GM12801 (cell line): ENCODE measurements around the gene SACS.

Experiments used
- TF ChIP-seq, protein P1 (sequence below): IDR thresholded peaks from one replicate; pipeline ENCODE4 v1.5.1; 2011; ENCODE audit warnings: control low read depth; ENCODE audit not compliant: insufficient read length; ENCODE audit errors: extremely low read depth

SACS gene

DNA sequence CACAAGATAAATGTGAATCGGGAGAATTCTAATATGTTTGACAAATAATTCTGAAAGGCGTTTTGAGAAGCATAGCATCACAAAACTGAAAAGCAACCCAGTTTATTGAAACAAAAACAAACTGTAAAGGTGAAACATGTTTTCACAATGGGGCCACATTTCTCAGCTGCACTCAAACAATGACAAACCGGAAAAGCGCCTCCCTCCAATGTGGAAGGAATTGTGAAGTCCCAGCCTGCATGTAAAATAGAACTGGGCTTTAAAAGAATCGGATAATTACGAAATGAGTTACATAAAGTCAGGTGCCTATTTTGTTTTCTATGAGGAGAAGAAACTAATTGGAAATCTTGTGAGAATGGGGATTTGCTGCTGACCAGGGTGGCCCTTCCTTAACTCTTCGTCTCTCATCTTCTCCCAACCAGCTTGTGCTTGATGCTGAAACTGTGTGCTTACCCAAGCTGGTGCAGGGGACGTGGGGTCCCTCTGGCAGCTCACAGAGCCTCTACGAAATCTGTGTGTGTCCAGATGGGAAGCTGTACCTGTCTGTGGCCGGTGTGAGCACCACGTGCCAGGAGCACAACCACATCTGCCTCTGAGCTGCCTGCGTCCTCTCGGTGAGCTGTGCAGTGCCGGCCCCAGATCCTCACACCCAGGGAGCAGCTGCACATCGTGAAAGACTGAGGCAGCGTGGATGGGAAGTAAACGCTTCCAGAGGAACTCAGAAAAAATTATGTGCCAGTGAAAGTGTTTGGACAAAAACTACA is 109.4 kb downstream of the SACS start:
- TF ChIP-seq, protein P1, sequence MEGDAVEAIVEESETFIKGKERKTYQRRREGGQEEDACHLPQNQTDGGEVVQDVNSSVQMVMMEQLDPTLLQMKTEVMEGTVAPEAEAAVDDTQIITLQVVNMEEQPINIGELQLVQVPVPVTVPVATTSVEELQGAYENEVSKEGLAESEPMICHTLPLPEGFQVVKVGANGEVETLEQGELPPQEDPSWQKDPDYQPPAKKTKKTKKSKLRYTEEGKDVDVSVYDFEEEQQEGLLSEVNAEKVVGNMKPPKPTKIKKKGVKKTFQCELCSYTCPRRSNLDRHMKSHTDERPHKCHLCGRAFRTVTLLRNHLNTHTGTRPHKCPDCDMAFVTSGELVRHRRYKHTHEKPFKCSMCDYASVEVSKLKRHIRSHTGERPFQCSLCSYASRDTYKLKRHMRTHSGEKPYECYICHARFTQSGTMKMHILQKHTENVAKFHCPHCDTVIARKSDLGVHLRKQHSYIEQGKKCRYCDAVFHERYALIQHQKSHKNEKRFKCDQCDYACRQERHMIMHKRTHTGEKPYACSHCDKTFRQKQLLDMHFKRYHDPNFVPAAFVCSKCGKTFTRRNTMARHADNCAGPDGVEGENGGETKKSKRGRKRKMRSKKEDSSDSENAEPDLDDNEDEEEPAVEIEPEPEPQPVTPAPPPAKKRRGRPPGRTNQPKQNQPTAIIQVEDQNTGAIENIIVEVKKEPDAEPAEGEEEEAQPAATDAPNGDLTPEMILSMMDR, result no peak

DNA sequence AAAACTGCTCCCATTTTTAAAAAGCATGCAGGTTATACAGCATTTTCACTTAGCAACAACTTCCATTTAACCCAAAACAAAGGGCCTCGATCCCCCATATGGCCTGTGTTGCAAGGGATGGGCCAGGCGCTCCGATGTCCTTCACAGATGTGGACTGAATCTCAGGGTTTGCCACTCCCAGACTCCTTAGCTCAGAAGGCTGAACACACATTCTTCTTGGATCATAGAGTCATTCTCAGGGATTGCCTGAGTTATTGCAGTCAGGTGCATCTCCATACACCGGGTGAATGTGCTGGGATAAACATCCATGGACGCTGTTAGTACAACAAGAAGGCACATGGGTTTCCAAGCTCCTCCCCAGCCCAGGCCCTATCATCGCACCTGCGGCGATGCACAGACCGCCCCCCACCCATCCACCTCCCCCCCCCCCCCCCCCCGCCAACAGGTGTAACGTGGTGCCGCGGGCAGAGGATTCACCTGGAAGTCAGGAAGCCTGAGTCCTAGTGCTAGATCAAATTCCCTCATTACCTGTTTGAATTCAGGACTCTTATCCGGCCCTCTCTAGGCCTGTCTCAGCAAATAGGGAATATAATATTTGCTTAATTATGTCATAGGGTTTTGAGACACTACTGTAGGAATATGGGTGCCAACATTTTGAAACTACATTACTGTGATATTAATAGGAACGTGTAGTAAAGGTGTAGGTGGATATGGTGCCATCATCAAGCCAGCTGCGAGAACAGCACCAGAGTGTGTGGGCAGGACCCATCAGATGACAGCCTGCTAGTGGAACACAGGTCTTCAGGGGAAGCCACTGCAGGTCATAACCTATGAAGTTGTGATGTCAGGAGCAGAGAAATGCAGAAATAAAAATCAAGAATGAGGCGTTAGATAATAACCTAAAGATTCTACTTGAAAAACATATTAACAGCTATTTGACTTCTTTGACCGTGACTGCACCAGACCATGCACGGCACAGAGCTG is 110.9 kb downstream of the SACS start:
- TF ChIP-seq, protein P1, result no peak

DNA sequence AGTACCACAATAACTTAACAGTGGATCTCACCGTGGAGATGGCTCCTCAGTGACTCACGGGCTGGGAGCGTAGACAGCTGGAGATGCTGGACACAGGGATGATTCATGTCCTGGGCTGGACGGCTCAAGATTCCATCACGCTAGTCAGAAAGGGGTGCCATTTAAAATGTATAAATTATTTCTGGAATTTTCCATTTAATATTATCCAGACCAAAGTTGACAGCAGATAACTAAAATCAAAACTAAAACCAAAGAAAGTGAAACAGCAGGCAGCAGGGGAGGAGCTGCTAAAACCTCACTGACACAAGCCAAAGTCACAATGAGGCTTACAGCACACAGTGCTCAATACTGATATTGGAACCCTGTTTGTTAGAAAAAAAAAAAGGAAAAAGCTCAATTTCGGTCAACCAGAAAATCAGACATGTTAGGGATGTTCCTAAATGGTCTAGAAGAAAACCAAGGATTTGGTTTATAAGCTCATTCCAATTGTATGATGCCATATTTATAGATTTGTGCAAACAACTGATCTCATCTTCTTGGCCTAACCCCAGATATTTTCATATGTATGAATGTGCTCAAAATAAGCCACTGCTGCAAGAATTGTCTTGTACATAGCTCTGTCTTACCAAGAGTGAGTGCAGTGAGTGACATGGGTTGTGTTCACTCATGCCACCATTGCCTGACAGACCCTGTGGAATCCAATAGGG is 111.8 kb downstream of the SACS start:
- TF ChIP-seq, protein P1, result no peak

DNA sequence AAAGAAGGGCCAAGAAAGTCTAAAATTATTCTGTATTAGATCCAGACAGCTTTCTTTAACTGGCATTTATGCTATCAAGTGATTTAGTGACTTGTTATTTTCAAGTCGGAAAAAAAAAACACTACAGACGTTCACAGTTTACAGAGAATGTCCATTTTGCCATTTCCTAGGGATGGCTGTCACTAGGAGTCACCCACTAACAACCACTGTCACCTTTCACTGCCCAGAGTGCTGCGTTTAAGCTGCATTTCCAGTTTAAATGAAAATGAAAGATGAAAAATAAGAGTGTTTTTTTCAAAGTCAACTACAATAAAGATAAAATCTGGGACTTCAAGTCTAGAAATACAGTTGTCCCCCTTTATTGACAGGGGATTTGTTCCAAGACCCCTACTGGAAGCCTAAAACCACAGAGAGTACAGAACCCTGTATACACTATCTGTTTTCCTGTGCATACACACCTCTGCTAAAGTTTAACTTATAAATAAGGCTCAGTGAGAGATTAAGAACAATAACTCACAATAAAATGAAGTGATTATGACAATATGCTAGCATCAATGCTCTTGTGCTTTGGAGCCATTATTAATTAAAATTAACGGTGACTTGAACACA is 112.5 kb downstream of the SACS start:
- TF ChIP-seq, protein P1, result no peak

DNA sequence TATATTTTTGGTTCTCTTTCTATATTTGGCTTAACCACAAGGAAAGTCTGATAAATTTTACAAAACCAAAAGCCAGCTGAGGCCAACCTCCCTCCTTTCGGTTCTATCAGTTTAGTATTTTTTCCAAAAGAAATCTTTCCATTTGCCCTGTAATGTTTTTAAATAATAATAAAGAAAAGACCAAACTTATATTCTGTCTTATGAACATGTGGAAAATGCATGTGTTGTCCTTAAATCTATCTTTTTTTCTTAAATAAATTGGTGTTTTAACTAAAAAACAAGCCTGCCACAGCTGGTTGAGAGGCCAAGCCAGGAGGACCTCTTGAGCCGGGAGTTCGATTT is 113.6 kb downstream of the SACS start:
- TF ChIP-seq, protein P1, result no peak

DNA sequence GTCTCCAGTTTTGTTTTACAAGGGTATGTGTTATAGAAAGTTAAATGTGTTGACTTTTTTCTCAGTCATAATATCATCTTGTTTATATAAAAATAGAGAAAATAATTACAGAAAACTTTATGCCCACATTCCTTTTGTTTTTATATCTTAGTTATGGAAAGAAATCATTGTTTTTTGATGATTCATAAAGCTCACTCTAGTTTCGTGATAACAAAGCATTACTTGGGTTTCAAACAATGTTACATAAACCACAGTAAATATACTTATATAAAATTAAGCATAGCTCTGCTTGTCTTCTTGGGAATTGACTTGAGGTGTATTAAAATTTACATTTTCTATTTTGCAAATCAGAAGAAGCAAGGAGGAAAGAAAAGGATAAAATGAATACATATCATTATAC is 140.9 kb downstream of the SACS start:
- TF ChIP-seq, protein P1, result no peak
